Glomerular visceral epithelial cell (primary cell): ENCODE results near the gene AHNAK.

Experiments
- DNase-seq: peaks from one replicate; pipeline ENCODE4 v3.0.0-alpha.2; 2016; ENCODE audit errors: extremely low spot score

The AHNAK gene

DNA sequence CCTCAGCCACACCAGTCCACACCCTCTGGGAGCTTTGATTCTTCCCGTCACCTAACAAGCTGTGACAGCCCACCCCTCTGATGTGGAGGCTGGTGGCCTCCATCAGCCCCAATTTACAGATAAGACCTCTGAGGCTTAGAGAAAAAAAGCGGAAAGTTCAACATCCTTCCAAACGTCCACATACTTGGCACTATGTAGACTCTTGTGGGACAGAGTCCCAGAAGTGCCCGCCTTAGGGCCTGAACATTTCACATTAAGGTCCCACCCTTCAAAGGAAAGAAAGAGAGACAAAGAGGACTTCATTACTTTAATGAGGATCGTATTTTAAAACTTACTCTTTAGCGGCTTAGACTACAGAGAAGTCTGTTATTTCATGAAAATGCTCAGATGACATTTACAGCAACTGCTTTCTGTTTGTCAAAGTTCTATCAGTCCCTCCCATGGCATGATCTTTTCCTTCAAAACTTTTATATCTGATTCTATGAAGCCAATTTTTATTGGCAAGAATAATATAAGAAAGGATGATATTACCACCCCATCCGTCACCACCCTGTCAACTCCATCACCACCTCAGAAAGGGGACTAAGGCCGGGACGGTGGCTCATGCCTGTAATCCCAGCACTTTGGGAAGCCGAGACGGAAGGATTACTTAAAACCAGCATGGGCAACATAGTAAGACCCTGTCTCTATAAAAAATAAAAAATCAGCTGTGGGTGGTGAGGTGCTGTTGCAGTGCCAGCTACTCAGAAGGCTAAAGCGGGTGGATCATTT lies 143.5 kb downstream of the AHNAK start:
- DNase-seq, result no peak

DNA sequence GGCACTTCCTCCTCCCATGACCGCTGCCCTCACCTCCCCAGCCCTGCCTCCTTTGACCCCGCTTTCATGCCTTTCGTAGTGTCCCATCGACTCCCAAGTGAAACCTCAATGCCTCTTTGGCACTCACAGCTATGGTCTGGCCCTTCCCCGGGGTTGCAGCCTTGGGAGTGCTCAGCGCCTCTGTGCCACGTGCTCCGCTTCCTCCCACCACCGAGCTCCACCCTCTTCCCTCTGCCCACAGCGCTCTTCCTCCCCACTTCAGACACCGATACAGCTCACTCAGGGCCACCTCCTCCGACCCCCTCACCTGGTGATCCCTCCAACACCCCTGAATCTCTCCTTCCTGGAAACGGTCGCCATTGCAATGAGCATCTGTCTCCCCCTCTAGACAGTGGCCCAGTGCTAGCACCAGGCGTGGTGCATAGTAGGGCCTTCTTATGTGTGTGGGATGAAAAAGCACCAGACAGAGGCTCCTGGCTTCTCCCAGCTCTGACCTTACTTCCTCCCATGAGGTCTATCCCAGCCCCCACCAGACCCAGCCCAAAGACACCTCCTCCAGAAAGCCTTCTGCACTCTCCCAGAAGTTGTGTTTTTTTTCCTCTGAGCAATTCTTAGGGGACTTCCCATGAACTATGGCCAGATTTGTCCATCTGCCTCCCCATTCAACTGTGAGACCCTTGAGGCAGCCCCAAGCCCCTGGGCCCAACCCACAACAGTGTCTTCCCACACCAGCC lies 144.2 kb downstream of the AHNAK start:
- no peak for DNase-seq

DNA sequence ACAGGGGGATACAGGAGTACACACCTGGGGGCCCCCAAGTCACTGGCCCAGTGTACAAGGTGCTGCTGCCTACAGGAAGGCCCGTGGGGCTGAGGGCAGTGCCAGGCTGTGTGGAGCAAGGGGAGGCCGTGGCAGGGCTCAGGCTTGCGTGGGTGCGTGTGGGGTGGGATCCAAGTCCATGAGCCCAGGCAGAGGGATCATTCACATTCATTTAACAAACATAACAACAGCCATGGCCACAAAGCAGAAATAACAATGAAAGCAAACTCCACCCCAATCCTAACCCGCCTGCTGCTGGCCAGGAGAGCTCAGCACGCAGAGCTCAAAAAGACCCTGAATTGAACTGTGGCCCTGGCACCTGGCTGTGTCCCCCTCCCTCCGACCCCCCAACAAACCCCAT lies 144.8 kb downstream of the AHNAK start:
- DNase-seq, result no peak

DNA sequence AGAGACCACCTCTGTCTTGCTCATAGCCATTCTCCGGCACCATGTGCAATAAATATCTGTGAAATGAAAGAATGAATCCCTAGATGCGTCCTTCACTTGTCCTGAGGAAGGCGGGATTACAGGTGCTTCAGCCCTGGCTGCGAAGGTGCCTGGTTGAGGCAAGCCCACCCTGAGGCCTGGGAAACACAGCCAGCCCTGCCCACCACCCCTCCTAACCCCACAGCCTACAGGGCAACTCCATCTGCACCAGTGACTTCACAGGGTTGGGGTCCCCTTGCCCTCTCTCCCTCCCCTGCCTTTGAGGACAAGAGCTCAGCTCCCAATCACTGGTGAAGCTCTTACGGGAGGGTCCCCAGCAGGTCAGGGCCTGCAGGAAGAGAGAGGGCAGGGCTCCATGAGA lies 145.2 kb downstream of the AHNAK start:
- DNase-seq, result no peak

DNA sequence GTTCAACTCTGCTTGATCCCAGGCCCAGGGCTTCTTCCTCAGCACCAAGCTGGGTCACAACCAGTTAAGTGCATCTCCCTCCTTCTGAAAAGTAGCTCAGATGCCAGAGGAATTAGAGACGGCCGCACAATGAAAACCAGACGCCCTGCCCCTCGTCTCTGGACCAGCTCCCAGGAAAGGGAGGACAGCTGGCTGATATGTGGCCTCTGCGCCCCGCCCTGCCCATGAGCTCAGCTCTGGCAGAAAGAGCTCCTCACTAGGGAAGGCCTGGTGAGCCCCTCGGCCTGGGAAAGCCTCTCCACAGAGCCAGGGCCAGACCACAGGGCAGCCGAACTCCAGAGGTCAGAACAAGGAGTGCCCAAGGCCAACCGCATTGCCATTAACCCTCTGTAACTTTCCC lies 145.8 kb downstream of the AHNAK start:
- no peak for DNase-seq

DNA sequence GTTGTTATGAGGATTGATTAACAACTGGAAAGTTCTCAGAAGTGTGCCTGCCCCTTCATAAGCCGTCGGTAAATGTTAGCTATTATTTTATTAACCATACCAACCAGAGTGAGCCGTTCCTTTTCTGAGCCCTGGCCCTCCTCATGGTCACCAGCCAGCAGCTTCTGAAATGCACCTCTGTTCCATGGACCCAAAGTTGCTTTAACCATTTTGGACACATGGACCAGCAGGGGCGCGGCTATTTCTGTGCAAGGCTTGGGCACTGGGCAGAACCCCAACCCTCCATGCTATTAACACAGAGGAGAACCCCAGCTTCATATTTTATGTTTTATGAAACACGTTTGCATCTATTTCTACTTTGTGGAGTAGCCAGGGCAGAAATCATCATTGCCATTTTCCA lies 146.3 kb downstream of the AHNAK start:
- DNase-seq, result no peak

DNA sequence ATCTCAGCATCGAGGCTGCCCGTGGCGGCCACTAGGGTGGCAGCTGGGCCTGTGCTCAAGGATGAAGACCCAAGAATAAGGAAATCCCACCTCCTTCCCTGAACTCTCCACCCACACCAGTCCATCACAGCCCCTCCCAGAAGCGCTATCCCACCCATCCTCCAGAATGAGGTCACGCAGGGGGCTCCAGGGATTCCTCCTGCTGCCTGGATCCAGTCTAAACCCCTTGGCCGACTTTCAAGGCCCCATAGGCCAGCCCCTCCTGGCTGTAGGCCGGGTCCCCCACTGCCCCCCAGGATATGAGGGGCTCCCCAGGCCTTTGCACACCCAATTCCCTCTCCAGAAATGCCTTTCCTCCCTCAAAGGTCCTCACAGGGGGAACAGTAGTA lies 146.7 kb downstream of the AHNAK start:
- DNase-seq, result no peak

DNA sequence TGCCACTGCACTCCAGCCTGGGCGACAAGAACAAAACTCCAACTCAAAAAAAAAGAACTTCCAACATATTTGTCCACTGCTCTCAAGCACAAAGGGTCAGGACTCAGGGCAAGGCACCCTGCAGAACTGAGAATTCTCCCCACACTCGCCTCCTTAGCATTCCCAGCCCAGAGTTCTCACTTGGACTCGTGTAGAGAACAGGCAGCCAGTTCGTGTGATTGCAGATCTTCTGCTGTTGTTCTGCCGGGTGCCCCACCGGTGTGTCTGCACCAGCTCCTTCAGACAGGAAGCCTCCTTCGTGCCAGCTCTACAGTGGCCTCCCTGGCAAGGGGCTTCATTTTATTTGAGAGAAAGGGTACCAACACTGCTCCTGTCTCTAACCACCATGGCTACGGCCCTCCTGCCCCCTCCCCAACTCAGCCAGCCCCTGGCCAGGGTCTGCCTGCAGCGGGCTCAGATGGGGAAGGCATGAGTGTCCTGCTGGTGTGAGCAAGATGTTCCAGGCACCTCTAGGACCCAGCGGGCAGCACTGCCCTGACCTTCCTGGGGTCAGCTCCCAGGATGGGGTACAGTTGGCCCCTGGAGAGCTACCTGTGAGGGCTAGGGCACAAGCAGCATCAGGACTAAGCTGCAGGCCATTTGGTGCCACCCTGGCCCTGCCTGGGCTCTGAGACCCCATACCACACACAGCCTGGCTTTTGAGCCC lies 147.3 kb downstream of the AHNAK start:
- DNase-seq, result no peak

DNA sequence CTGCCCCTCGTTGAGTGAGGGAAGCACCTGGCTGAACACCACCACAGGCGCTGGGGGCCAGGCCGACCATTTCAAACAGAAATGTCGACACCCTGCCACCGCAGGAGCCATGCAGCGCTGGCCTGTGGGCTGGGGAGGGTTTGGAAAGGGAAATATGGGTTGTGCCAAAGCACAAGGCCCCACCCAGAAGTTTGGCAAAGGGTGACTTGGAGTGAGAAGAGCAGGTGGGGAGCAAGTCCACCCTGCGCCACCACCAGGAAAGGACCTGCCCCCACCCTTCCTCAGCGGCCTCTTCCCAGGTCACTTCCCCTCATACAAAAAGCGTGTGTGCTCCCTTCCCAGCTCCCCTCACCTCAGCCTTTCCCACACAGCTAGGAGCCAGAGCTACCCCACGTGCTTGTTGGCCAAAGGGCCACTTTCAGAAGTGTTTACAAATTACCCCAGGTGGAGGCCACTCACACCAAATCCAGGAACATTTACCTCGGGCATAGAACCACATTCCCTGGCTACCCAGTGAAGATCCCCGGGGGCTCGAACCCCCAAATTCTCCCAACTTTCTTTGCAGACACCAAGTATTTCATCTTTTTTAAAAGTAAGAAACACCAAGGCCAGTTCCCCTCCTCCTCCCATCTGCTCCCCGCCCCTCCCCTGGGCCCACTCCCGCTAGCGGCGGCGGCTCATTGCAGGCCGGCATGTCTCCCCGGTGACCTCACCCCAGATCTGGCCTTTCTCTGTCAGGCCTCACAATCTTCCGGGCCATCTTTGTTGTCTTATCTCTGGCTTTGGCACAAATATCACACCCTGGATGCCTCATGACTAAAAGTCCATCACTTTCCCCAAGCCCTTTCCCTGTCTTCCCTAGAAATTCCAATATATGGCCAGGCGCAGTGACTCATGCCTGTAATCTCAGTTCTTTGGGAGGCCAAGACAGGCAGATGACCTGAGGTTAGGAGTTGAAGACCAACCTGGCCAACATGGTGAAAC lies 148.3 kb downstream of the AHNAK start:
- DNase-seq, result peak; percentile 29

DNA sequence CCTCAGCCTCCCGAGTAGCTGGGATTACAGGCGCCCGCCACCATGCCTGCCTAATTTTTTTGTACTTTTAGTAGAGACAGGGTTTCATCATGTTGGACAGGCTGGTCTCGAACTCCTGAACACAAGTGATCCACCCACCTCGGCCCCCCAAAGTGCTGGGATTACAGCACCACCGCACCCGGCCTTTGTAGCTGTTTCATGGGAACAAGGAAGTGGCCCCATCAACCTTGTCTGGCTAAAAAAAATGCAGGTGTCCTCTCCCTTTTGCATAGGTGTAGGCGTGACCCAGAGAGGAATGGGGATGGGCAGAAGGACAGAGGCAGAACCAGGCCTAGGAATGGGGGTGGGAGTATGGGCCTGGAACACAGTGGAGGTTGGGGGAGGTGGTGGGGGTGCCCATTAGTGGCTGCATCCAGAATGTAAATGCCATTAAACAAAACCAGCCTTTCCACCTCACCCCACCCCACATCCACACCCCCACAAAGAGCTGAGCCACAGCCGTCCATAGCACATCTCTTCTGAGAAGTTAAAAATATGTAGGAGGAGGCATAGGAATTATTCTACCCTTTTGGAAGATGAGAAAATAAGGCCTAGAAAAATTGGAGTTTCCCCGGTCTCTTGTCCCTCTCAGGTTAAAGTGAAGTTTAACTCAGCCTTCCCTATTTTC lies 150.6 kb downstream of the AHNAK start:
- DNase-seq, result no peak

DNA sequence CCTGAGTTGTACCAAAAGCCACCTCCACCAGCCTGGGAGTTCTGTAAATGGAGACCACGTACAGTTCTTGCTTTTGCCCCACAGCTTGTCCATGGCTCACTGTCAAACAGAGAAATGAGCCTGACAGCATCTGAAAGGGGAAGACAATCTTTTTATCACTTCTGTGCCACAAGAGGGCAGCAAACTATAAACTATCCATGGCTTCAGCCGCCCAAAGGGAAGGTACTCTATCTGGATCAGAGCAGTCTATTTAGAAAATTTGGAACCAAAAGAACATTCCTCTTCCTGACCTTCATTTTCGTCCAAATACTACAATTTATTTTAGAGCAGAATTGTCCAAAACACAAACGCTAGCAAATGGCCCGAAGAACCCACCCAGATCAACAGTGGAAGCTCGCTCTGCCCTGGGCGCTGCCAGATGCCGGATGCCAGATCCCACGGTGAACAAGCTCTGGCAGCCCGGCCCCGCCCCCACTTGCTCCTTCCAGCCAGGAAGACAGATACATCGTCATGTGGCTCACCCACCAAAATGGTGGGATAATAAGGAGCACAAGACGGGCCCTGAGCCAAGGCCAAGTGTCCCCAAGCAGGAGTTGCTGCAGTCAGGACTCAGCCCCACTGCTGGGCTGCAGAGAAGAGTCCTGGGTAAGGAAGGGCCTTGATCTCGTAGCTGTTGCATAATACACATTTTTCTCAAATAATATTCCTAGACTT lies 151.6 kb downstream of the AHNAK start:
- DNase-seq, result peak; percentile 79

DNA sequence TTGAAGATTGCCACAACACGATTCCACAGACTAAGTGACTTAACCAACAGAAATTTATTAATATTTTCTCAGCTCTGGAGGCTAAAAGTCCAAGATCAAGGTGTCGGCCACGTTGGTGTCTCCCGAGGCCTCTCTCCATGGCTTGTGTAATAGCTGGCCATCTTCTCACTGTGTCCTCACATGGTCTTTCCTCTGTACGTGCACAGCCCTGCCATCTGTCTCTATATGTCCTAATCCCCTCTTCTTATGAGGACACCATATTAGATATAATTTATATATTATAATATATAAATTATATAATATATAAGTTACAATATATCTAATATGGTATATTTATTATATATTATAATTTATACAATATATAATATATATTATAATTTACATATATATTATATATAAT lies 152.9 kb downstream of the AHNAK start:
- no peak for DNase-seq

DNA sequence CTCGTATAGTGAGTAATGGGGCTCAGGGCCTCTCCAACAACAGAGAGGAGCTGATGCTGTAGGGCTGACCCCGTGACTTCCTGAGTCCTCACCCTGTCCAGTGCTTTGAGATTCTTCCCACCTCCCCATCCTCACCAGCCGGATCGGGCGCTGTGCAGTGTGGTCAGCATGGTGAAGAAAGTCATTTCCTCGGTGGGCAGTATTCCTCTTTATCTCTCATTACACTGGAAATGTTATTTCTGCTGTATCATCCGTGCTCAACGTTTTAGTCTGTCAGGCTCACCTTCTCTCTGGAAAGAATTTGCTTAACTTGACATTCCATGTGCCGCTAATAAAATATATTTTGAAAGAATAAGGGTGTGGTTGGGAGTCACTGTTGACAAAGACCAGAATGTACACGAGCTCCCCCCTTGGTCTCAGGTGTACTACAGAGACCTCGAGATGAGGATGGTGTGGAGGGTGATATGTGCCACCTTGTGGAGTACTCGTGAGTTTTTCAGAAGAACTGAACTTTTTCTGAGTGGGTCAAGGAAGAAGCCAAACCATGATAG lies 153.5 kb downstream of the AHNAK start:
- peak; percentile 9 for DNase-seq

DNA sequence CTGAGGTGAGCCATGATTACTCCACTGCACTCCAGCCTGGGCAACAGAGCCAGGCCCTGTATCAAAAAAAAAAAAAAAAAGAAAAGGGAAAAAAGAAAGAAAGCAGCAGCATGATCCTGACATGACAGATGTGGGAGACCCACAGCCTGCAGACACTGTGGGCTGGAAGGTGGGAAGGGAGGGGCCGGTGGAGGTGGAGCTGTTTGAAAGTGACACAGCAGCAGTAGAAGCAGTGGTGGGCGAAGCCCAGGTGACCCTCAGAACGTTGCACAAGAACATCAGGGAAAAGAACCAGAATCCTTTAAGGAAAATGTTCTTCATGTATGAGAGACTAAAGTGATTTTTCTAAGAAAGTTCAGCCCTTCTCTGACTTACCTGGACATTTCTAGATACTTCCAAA lies 154.1 kb downstream of the AHNAK start:
- DNase-seq, result no peak

DNA sequence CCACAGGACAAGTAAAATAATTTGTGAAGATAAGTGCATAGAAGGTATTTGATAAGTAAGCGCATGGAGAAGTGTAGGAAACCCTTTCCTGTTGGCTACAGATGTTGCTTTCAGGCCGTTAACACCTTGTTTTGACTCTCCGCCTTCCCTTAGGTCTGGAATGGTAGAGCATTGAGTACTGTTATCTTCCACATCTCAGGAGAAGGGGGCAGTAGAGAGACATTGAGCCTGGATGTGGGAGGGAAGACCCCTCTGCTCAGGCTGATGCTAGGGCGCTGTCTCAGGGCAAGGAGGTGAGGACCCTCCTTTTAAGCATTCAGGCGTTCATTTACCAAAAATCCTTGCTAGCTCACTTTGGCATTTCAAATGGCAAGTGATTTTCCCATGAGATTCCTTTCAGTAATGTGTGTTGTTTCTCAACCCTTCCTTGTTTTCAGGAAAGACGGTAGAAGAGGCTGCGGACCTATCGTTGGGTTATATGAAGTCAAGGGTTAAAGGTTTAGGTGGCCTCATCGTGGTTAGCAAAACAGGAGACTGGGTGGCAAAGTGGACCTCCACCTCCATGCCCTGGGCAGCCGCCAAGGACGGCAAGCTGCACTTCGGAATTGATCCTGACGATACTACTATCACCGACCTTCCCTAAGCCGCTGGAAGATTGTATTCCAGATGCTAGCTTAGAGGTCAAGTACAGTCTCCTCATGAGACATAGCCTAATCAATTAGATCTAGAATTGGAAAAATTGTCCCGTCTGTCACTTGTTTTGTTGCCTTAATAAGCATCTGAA lies 154.8 kb downstream of the AHNAK start:
- DNase-seq, result no peak

DNA sequence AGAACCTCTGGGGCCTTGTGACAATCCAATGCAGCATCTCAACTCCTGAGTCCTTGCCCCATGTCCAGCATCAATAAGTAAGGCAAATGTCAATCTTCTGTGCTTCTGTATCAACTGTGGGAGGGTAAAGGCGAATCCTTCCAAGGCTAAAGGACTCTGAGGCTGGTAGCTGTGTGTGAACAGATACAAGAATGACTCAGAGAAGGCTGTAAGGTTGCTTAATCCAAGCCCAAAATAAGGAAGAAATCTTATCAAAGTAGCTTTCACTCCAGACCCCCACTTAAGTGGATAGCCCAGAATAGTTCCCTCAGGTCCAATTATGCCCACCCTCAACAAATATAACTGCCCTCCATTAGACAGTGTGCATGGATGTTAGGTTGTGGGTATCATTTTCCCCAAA lies 155.9 kb downstream of the AHNAK start:
- no peak for DNase-seq

DNA sequence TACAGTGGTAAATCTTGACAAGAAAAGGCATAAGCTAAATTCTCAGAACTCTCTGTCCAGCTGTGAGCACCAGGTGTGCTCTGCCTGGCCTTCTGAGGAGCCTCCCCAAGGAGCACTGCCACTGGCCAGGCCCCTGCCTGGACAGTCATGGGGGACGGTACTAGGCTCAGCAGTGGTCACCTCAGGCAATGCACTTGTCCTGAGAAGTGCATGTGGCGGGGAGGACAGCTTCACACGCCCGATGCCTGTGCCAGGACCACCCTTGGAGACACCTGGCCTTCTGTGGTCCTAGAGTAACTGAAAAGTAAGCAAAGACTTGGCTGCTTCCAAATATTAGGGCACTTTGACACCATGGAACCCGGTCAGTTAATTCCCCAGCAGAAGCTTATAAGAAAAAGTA lies 156.4 kb downstream of the AHNAK start:
- DNase-seq, result no peak

DNA sequence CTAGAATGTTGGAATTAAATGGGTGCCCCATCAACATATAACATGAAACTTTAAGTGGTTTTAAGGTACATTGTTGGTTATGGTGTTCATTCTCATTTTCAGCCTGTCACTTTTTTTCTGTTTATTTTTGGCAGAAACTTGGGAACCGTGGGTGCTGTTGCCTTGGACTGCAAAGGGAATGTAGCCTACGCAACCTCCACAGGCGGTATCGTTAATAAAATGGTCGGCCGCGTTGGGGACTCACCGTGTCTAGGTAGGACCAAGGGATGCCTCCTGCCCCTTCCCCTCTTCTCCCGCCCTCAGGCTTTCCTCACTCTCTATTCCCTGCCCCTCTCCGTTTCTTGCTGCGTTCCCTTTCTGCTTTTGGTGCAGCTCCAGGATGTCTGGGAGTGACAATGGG lies 157.6 kb downstream of the AHNAK start:
- no peak for DNase-seq

DNA sequence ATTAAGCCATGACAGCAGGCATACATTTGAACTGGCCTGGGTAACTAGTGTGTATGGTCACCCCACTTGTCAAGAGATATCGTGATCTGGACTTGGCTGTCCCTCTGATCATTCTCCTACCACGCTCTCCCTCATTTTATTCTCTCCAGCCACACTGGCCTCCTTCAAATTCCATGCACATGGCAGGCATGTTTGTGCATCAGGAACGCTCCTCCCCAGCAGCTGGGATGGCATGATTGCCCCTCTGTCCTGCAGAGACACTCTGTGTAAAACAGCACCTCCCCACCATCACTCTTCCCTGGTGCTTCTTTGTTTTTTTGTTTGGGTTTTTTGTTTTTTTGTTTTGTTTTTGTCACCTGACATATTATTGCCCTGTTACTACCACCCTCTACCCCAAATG lies 159.2 kb downstream of the AHNAK start:
- DNase-seq, result no peak
